ENCODE results near the gene ANO8. TPM values are rescaled to one million over a fixed set of nuclear protein-coding genes. Genes with fewer than 3 reads are reported as not detected.
A peak's percentile ranks its signal among the peaks of the same experiment; 100 is the strongest.

ANO8 gene
- total RNA-seq, 1 experiment from 2014 or later = 21.9 TPM

- Mint-ChIP-seq H3K4me3 (peak overlapping the region; percentile 60 to 81; a peak in 4 of 5 replicates), H3K27ac (0 out of 7 replicates have a peak overlapping the region, but pooled peaks of 1 of the 3 experiments have one; percentile 57), H3K36me3 (ENCODE audit: insufficient read depth in 1 of 3, low read depth in 3 of 3) (peaks cover 9 to 45% (median 33%) of the 10 kb centered on the region in 3 experiments), H3K27me3 (ENCODE audit: low read depth) (peaks cover 7% of the 10 kb centered on the region), H3K4me1 (peaks cover 6 to 25% of the 10 kb centered on the region in 2 experiments), H3K9me3 (no peaks in the 10 kb centered on the region)
- no peaks in the 10 kb centered on the region for H4K20me1 ChIP-seq (ENCODE audit: control insufficient read depth, insufficient read depth, insufficient read length)
- no peaks in the 10 kb centered on the region for H3K9me3 ChIP-seq (ENCODE audit: control insufficient read depth, low read depth, low read length)
- no peak for TF ChIP-seq CTCF (conservative IDR thresholded peaks at IDR 0.05)
- no peaks in the 10 kb centered on the region for H3K4me1 ChIP-seq (ENCODE audit: insufficient read depth, low read length)
- H2BK20ac ChIP-seq (ENCODE audit: low read depth, low read length, poor library complexity, severe bottlenecking) = no peak overlapping the region
- H3K79me2 ChIP-seq (ENCODE audit: insufficient read depth, low read length) = no peaks in the 10 kb centered on the region
- H2AK5ac ChIP-seq (ENCODE audit: insufficient read length, low read length) = no peak overlapping the region
- no peak overlapping the region for H4K91ac ChIP-seq (ENCODE audit: insufficient read length, low read depth, low read length)
- no peak overlapping the region for H4K8ac ChIP-seq (replicated peaks; ENCODE audit: insufficient read length, low read depth, low read length)
- H3K56ac ChIP-seq (ENCODE audit: insufficient read length, low read depth, low read length) = no peak overlapping the region
- no peak overlapping the region for H2AFZ ChIP-seq (ENCODE audit: low read length)
- H3K4me2 ChIP-seq (ENCODE audit: insufficient read depth, insufficient read length, low read length) = peak overlapping the region; percentile 37
- WGBS (ENCODE audit: extremely low coverage, insufficient read length, low lambda C conversion rate) = no CpG with 5 or more reads among the region's 11 CpGs
- no peak overlapping the region for H2BK12ac ChIP-seq (ENCODE audit: insufficient read length, low read depth, low read length)
- H2BK15ac ChIP-seq (ENCODE audit: low read depth, low read length) = no peak overlapping the region
- H2BK5ac ChIP-seq (ENCODE audit: insufficient read length, low read length) = no peak overlapping the region
- no peaks in the 10 kb centered on the region for H3K79me1 ChIP-seq (ENCODE audit: insufficient read depth, low read depth, low read length, poor library complexity, severe bottlenecking)
- H3K14ac ChIP-seq (ENCODE audit: insufficient read depth, low read length) = no peak overlapping the region
- H3K9ac ChIP-seq (ENCODE audit: extremely low read depth, insufficient read length, low read length) = no peak overlapping the region
- H3K27ac ChIP-seq (ENCODE audit: insufficient read length, low read depth, low read length) = no peak overlapping the region
- H3K27me3 ChIP-seq (ENCODE audit: insufficient read depth, low read length) = no peaks in the 10 kb centered on the region
- H3K18ac ChIP-seq (ENCODE audit: insufficient read length, low read depth, low read length) = no peak overlapping the region
- peaks cover 5% of the 10 kb centered on the region for H3K23me2 ChIP-seq (ENCODE audit: insufficient read length, low read depth, low read length, poor library complexity, severe bottlenecking)
- no peak overlapping the region for H3K4ac ChIP-seq (ENCODE audit: low read depth, low read length)
- peak; percentile 75 for DNase-seq
- H2BK120ac ChIP-seq (ENCODE audit: low read depth, low read length, poor library complexity, severe bottlenecking) = no peak overlapping the region
- H3K23ac ChIP-seq (ENCODE audit: insufficient read length, low read depth, low read length) = no peak overlapping the region
- no peak overlapping the region for H3T11ph ChIP-seq (ENCODE audit: low read length)
- no peak overlapping the region for H4K5ac ChIP-seq (ENCODE audit: insufficient read length, low read depth, low read length)
These were observed 8.1 kb downstream of the ANO8 start for GRCh38 chr19:17326595-17326966.
